Panc1 (cell line): ENCODE data around the gene GRAMD1A. TPM values are rescaled to one million over a fixed set of nuclear protein-coding genes. Genes with fewer than 3 reads are reported as not detected.

Experiments
- ATAC-seq: fragments of 200-7000 bp; cut with Tn5 transposase; 2 replicates; pipeline ENCODE4 v1.9.1; 2020; ENCODE audit warnings: mild to moderate bottlenecking, moderate library complexity
- BruUV-seq: library from RNA; stranded (reverse); fragments of 400-500 nt; replicated peaks from 2 replicates; lab custom pipeline; 2021; lab: Mats Ljungman, UMichigan
- CTCF ChIA-PET: fragments of 300-600 bp; sonication (Branson Sonifier 250); formaldehyde crosslinking; loops from one replicate; lab custom pipeline; 2022; ENCODE audit warnings: antibody characterized with exemption; lab: Charles Lee
- POLR2A ChIA-PET: fragments of 300-600 bp; sonication (Branson Sonifier 250); formaldehyde crosslinking; loops from one replicate; lab custom pipeline; 2022; ENCODE audit warnings: antibody characterized with exemption; lab: Charles Lee
- DNase-seq: peaks from one replicate; pipeline ENCODE4 v3.0.0-alpha.2; 2010; ENCODE audit warnings: low read depth, low spot score
- H3K27ac ChIP-seq: 2 replicates; pipeline ENCODE4 v1.5.1; 2011; ENCODE audit warnings: mild to moderate bottlenecking, low read length, inconsistent platforms
- H3K27me3 ChIP-seq: fragments of 200-500 bp; sonication (Bioruptor generic); 2 replicates; pipeline ENCODE4 v1.6.0; 2014; ENCODE audit warnings: low read length, inconsistent platforms; ENCODE audit not compliant: control insufficient read depth, insufficient read depth
- H3K36me3 ChIP-seq: fragments of 200-500 bp; sonication (Bioruptor generic); 2 replicates; pipeline ENCODE4 v1.5.1; 2014; ENCODE audit warnings: inconsistent platforms, mild to moderate bottlenecking, low read length, moderate library complexity; ENCODE audit not compliant: control insufficient read depth, insufficient read depth
- H3K4me1 ChIP-seq: 2 replicates; pipeline ENCODE4 v1.5.1; 2011; ENCODE audit warnings: inconsistent platforms, mild to moderate bottlenecking, low read length, moderate library complexity; ENCODE audit not compliant: control insufficient read depth, insufficient read depth
- H3K4me3 ChIP-seq, 2 experiments: 2 replicates each; pipeline ENCODE4 v1.5.1; 2011 to 2012; ENCODE audit warnings: low read depth in 2 of 2, low read length in 2 of 2, mild to moderate bottlenecking in 2 of 2, inconsistent platforms in 1 of 2, moderate library complexity in 1 of 2
- H3K9me3 ChIP-seq: fragments of 200-500 bp; sonication (Bioruptor generic); 2 replicates; pipeline ENCODE4 v1.5.1; 2014; ENCODE audit warnings: low read depth, mild to moderate bottlenecking, inconsistent platforms, low read length, moderate library complexity; ENCODE audit not compliant: control insufficient read depth, insufficient read depth
- CTCF ChIP-seq: fragments of 450-650 bp; IDR thresholded peaks from 2 replicates; pipeline ENCODE4 v1.5.1; 2017; ENCODE audit warnings: mild to moderate bottlenecking
- POLR2AphosphoS5 ChIP-seq: IDR thresholded peaks from 2 replicates; pipeline ENCODE4 v1.6.1; 2012; ENCODE audit warnings: mild to moderate bottlenecking, low read depth, low read length, moderate library complexity
- REST ChIP-seq, 2 experiments: IDR thresholded peaks; 2 replicates each; pipeline ENCODE4 v1.6.1; 2011 to 2012; ENCODE audit warnings: low read depth in 2 of 2, control low read depth in 1 of 2, low read length in 1 of 2, mild to moderate bottlenecking in 1 of 2, moderate library complexity in 1 of 2; ENCODE audit not compliant: insufficient read depth in 1 of 2
- SIN3A ChIP-seq: IDR thresholded peaks from 2 replicates; pipeline ENCODE4 v1.6.1; 2012; ENCODE audit warnings: low read depth, mild to moderate bottlenecking, low read length, moderate library complexity, borderline replicate concordance; ENCODE audit not compliant: insufficient read depth
- TCF7L2 ChIP-seq: IDR thresholded peaks from 2 replicates; pipeline ENCODE4 v1.6.1; 2011; ENCODE audit warnings: mild to moderate bottlenecking, low read depth, low read length, inconsistent platforms
- in situ Hi-C: cut with HindIII; loops from 2 replicates; pipeline ENCODE4 v1.10.0; 2016; ENCODE audit warnings: low sequenced_read_pairs, low pct_unique_long_range_greater_than_20kb
- intact Hi-C: fragments of 100-400 bp; cut with micrococcal nuclease; formaldehyde crosslinking; loops from one replicate; pipeline ENCODE4 v1.10.0; 2022; ENCODE audit not compliant: unreplicated experiment
- total RNA-seq: library from RNA; stranded (reverse); gene quantifications from one replicate; pipeline ENCODE4 v1.2.1, GENCODE V29; 2021; ENCODE audit not compliant: unreplicated experiment

GRAMD1A gene
- total RNA-seq, 1 experiment from 2014 or later: 69.9 TPM

- TF ChIP-seq POLR2AphosphoS5 (no peak), CTCF (no peak), REST (IDR thresholded peaks at IDR 0.05; ENCODE audit: insufficient read depth in 1 of 2, low read depth in 2 of 2, low read length in 1 of 2) (no peak), SIN3A (no peak), TCF7L2 (no peak)
- Histone ChIP-seq H3K27ac (no peak overlapping the region), H3K4me3 (no peak overlapping the region), H3K27me3 (no peaks in the 10 kb centered on the region), H3K9me3 (no peaks in the 10 kb centered on the region), H3K4me1 (peaks cover 4% of the 10 kb centered on the region), H3K36me3 (no peaks in the 10 kb centered on the region)
- DNase-seq: no peak
- CTCF ChIA-PET: no interaction called here
- BruUV-seq: no TSS peak
- intact Hi-C loops: no loop called here
- POLR2A ChIA-PET: no interaction called here
- no peak for ATAC-seq
- in situ Hi-C loops: no loop called here
Measured at GRCh38 chr19:34989298-34989697, 10.8 kb upstream of the GRAMD1A start.

- POLR2A ChIA-PET: no interaction called here
- Histone ChIP-seq H3K4me1 (peaks cover 16% of the 10 kb centered on the region), H3K9me3 (no peaks in the 10 kb centered on the region), H3K27me3 (no peaks in the 10 kb centered on the region), H3K27ac (no peak overlapping the region), H3K4me3 (no peak overlapping the region), H3K36me3 (no peaks in the 10 kb centered on the region)
- in situ Hi-C loops (no loop called here), intact Hi-C loops (no loop called here)
- ATAC-seq (no peak), DNase-seq (no peak)
- CTCF ChIA-PET: interaction anchor here (0.7 kb wide), 1 partner anchor 36 kb away, joined by 3 read pairs; no protein-coding TSS in a partner anchor
- BruUV-seq: no TSS peak
- TF ChIP-seq POLR2AphosphoS5 (no peak), SIN3A (no peak), TCF7L2 (peak; percentile 49; the same call in 1 of the 2 replicates)
Measured at GRCh38 chr19:34990578-34991192, 9.4 kb upstream of the GRAMD1A start.
